ENCODE data around the gene ACSM6. TPM values are rescaled to one million over a fixed set of nuclear protein-coding genes. Genes with fewer than 3 reads are reported as not detected.
A peak's percentile ranks its signal among the peaks of the same experiment; 100 is the strongest.

ACSM6 gene
- total RNA-seq, 6 experiments from 2014 or later = 0.12 TPM; not detected in 5

- H3K27me3 ChIP-seq = no peaks in the 10 kb centered on the region
- H3K36me3 ChIP-seq = peaks cover 0 to 27% (median 6%) of the 10 kb centered on the region in 4 donors
- ATAC-seq (peak in 2 of 4 donors; percentile 43 to 70), DNase-seq (peak in 1 of 3 donors; percentile 70)
- 89% methylated on average over 2 of the region's 3 CpGs for WGBS (ENCODE audit: insufficient coverage, low coverage, low lambda C conversion rate, missing lambda C conversion rate)
- peak overlapping the region in 1 of 3 donors; percentile 11 for H3K27ac ChIP-seq
- TF ChIP-seq POLR2A (IDR thresholded peaks at IDR 0.05) (no peak), CTCF (IDR thresholded peaks at IDR 0.05) (no peak)
- no peak overlapping the region for H3K4me3 ChIP-seq
- H3K4me1 ChIP-seq = peaks cover 0 to 6% (median 0%) of the 10 kb centered on the region in 4 donors
- H3K9me3 ChIP-seq = no peaks in the 10 kb centered on the region
- intact Hi-C loops (cut with DNase I) = loop anchor here (5.0 to 10.0 kb wide), 2 partner anchors 113 to 116 kb away; no protein-coding TSS in a partner anchor
Observed at GRCh38 chr10:95248989-95249388, 55.0 kb downstream of the ACSM6 start.

DNA sequence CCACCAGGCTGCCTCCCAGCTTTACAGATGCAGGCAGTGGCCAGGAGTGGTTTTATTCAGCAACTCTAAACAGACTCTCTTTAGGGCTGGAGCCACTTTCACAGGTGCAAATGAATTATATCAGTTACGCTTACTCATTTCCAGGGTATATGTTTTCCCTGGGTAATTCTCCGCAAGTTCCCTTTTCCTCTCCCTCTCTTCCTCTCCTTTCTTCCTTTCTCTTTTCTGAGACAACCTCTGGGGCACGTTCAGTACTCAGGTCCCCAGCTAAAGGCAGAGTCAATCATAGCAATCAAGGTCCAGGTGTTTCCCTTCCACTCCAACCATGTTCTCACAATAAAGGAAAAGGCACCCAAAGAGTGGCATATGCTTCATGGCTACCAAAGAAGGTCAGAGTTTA is 55.4 kb downstream of the ACSM6 start:
- DNase-seq (no peak), ATAC-seq (no peak)
- Histone ChIP-seq H3K4me3 (no peak overlapping the region), H3K27ac (no peak overlapping the region), H3K27me3 (no peaks in the 10 kb centered on the region), H3K9me3 (no peaks in the 10 kb centered on the region), H3K4me1 (peaks cover 0 to 6% (median 0%) of the 10 kb centered on the region in 4 donors), H3K36me3 (peaks cover 0 to 22% (median 5%) of the 10 kb centered on the region in 4 donors)
- intact Hi-C loops (cut with DNase I) = loop anchor here (5.0 to 10.0 kb wide), 2 partner anchors 113 to 115 kb away; no protein-coding TSS in a partner anchor
- 67% methylated on average over 2 of the region's 3 CpGs for WGBS (ENCODE audit: insufficient coverage, low coverage, low lambda C conversion rate, missing lambda C conversion rate)
- TF ChIP-seq POLR2A (IDR thresholded peaks at IDR 0.05) (no peak), CTCF (IDR thresholded peaks at IDR 0.05) (no peak)

- no peak for ATAC-seq
Observed at GRCh38 chr10:95250856-95251255, 56.8 kb downstream of the ACSM6 start.

GRCh38 chr10:95253007-95253406 is 59.0 kb downstream of the ACSM6 start:
- Histone ChIP-seq H3K27me3 (no peaks in the 10 kb centered on the region), H3K9me3 (no peaks in the 10 kb centered on the region), H3K36me3 (peaks cover 0 to 2% (median 0%) of the 10 kb centered on the region in 4 donors), H3K4me3 (no peak overlapping the region), H3K4me1 (peaks cover 0 to 6% (median 0%) of the 10 kb centered on the region in 4 donors), H3K27ac (peak overlapping the region in 1 of 3 donors; percentile 1)
- no peak for DNase-seq
- no peak for TF ChIP-seq POLR2A (IDR thresholded peaks at IDR 0.05)
- TF ChIP-seq CTCF (IDR thresholded peaks at IDR 0.05) = no peak
- peak; percentile 28 to 43 (median 34) for ATAC-seq
- 60% methylated on average over 2 of the region's 2 CpGs for WGBS (ENCODE audit: insufficient coverage, low coverage, low lambda C conversion rate, missing lambda C conversion rate)
- intact Hi-C loops (cut with DNase I) = no loop called here

More at GRCh38 chr10:95250856-95251255, 56.8 kb downstream of the ACSM6 start:
- TF ChIP-seq POLR2A (IDR thresholded peaks at IDR 0.05) = no peak
- no peak for TF ChIP-seq CTCF (IDR thresholded peaks at IDR 0.05)
- peaks cover 0 to 6% (median 0%) of the 10 kb centered on the region in 4 donors for H3K4me1 ChIP-seq
- intact Hi-C loops (cut with DNase I) = no loop called here
- H3K27ac ChIP-seq = no peak overlapping the region
- peaks cover 0 to 8% (median under 1%) of the 10 kb centered on the region in 4 donors for H3K36me3 ChIP-seq
- no peaks in the 10 kb centered on the region for H3K27me3 ChIP-seq
- H3K9me3 ChIP-seq = no peaks in the 10 kb centered on the region
- WGBS (ENCODE audit: insufficient coverage, low coverage, low lambda C conversion rate, missing lambda C conversion rate) = 68% methylated on average over 4 of the region's 4 CpGs
- H3K4me3 ChIP-seq = no peak overlapping the region
- DNase-seq = no peak

All from right lobe of liver (tissue), 6 donors.